ENCODE data around the gene CDH8. TPM values are rescaled to one million over a fixed set of nuclear protein-coding genes. Genes with fewer than 3 reads are reported as not detected.

CDH8 gene
- total RNA-seq, 4 donors from 2014 or later = 0.13 to 0.57 (median 0.24) TPM

- TF ChIP-seq POLR2A (IDR thresholded peaks at IDR 0.05) (no peak), CTCF (IDR thresholded peaks at IDR 0.05) (no peak)
- no peak overlapping the region for H3K4me3 ChIP-seq (ENCODE audit: low read depth, poor library complexity, severe bottlenecking)
- no peak for DNase-seq (ENCODE audit: low spot score in 2 of 2)
- intact Hi-C loops (cut with DNase I; ENCODE audit: low total_unique reads) = no loop called here
- 54 to 62% methylated on average over 4 of the region's 4 CpGs for whole genome bisulfite sequencing, 2 donors
Observed at GRCh38 chr16:61945511-61945910, 90.7 kb downstream of the CDH8 start.

- intact Hi-C loops (cut with DNase I; ENCODE audit: low total_unique reads) = no loop called here
- WGBS, 2 donors = 36 to 48% methylated on average over 3 of the region's 3 CpGs
- TF ChIP-seq CTCF (IDR thresholded peaks at IDR 0.05) (no peak), POLR2A (IDR thresholded peaks at IDR 0.05) (no peak)
- DNase-seq (ENCODE audit: low spot score in 2 of 2) = no peak
- H3K4me3 ChIP-seq (ENCODE audit: low read depth, poor library complexity, severe bottlenecking) = no peak overlapping the region
Observed at GRCh38 chr16:61944004-61944403, 92.2 kb downstream of the CDH8 start.

- no peak for DNase-seq (ENCODE audit: low spot score in 2 of 2)
- H3K4me3 ChIP-seq (ENCODE audit: low read depth, poor library complexity, severe bottlenecking) = no peak overlapping the region
- TF ChIP-seq CTCF (IDR thresholded peaks at IDR 0.05) (no peak), POLR2A (IDR thresholded peaks at IDR 0.05) (no peak)
- 92 to 95% methylated on average over 10 of the region's 10 CpGs for WGBS, 2 donors
- intact Hi-C loops (cut with DNase I; ENCODE audit: low total_unique reads) = no loop called here
Observed at GRCh38 chr16:61940611-61941010, 95.6 kb downstream of the CDH8 start.

- TF ChIP-seq POLR2A (IDR thresholded peaks at IDR 0.05) = no peak
- H3K4me3 ChIP-seq (ENCODE audit: low read depth, poor library complexity, severe bottlenecking) = no peak overlapping the region
- no peak for DNase-seq (ENCODE audit: low spot score in 2 of 2)
- intact Hi-C loops (cut with DNase I; ENCODE audit: low total_unique reads) = loop anchor here (5.0 kb wide), 1 partner anchor 860 kb away; no protein-coding TSS in a partner anchor
Observed at GRCh38 chr16:61937646-61938045, 98.6 kb downstream of the CDH8 start.

- H3K4me3 ChIP-seq (ENCODE audit: low read depth, poor library complexity, severe bottlenecking) = no peak overlapping the region
- WGBS, 2 donors = 81 to 89% methylated on average over 2 of the region's 2 CpGs
- no peak for DNase-seq (ENCODE audit: low spot score in 2 of 2)
- intact Hi-C loops (cut with DNase I; ENCODE audit: low total_unique reads) = loop anchor here (5.0 kb wide), 1 partner anchor 859 kb away; no protein-coding TSS in a partner anchor
- TF ChIP-seq POLR2A (IDR thresholded peaks at IDR 0.05) (no peak), CTCF (IDR thresholded peaks at IDR 0.05) (no peak)
Observed at GRCh38 chr16:61936522-61936921, 99.7 kb downstream of the CDH8 start.

GRCh38 chr16:61934601-61935000, 101.6 kb downstream of the CDH8 start:
- no peak for TF ChIP-seq CTCF (IDR thresholded peaks at IDR 0.05)
- no peak for TF ChIP-seq POLR2A (IDR thresholded peaks at IDR 0.05)
- H3K4me3 ChIP-seq (ENCODE audit: low read depth, poor library complexity, severe bottlenecking) = no peak overlapping the region
- 85 to 88% methylated on average over 3 of the region's 3 CpGs for WGBS, 2 donors
- DNase-seq (ENCODE audit: low spot score in 2 of 2) = no peak
- intact Hi-C loops (cut with DNase I; ENCODE audit: low total_unique reads) = no loop called here
